NCI-H128 (cell line): ENCODE measurements around the gene LRFN3.
"Not testable (repeated sequence)": the region's sequence is repeated elsewhere in the genome, so short reads cannot be mapped to it uniquely, and the experiment has no call there.

Experiments
- DNase-seq: peaks from one replicate; lab custom pipeline; 2025; ENCODE audit not compliant: unreplicated experiment; lab: John Stamatoyannopoulos, UW

LRFN3 gene

GRCh38 chr19:35935911-35936737, at the start of gene LRFN3:
LRFN3 (plus strand) TSS chr19:35936374; CDS start chr19:35939426, 3,052 bp downstream.
- DNase-seq, result peak; percentile 76

- no peak for DNase-seq
Measured at GRCh38 chr19:35887197-35887596, 49.0 kb upstream of the LRFN3 start.

GRCh38 chr19:35888398-35888797, 47.8 kb upstream of the LRFN3 start:
- DNase-seq, result no peak

- DNase-seq, result no peak
Measured at GRCh38 chr19:35889370-35890112, 46.6 kb upstream of the LRFN3 start.

GRCh38 chr19:35890113-35890650, 46.0 kb upstream of the LRFN3 start:
- DNase-seq, result no peak

- not testable (repeated sequence) for DNase-seq
Measured at GRCh38 chr19:35891819-35892218, 44.4 kb upstream of the LRFN3 start.

- no peak for DNase-seq
Measured at GRCh38 chr19:35894342-35894741, 41.8 kb upstream of the LRFN3 start.

- DNase-seq, result no peak
Measured at GRCh38 chr19:35895911-35896642, 40.1 kb upstream of the LRFN3 start.

GRCh38 chr19:35896643-35897040, 39.5 kb upstream of the LRFN3 start:
- no peak for DNase-seq

GRCh38 chr19:35897706-35898451, 38.3 kb upstream of the LRFN3 start:
- no peak for DNase-seq

GRCh38 chr19:35898499-35898809, 37.7 kb upstream of the LRFN3 start:
- DNase-seq, result no peak

GRCh38 chr19:35899547-35900214, 36.5 kb upstream of the LRFN3 start:
- peak; percentile 27 for DNase-seq

GRCh38 chr19:35901055-35901644, 35.0 kb upstream of the LRFN3 start:
- DNase-seq, result no peak

GRCh38 chr19:35901854-35902661, 34.1 kb upstream of the LRFN3 start, which contains the start of gene HCST:
HCST (plus strand) TSS chr19:35902529; CDS start chr19:35902594, 65 bp downstream.
- DNase-seq, result no peak

GRCh38 chr19:35902870-35903475, 33.2 kb upstream of the LRFN3 start:
- DNase-seq, result no peak

- peak; percentile 4 for DNase-seq
Measured at GRCh38 chr19:35903550-35904179, 32.5 kb upstream of the LRFN3 start.

GRCh38 chr19:35904311-35905068, 31.7 kb upstream of the LRFN3 start:
- no peak for DNase-seq
